GM12878 (cell line): Measurements from ENCODE around the gene SLC30A7. TPM values are rescaled to one million over a fixed set of nuclear protein-coding genes. Genes with fewer than 3 reads are reported as not detected.

Source experiments
- CREM ChIP-seq: IDR thresholded peaks from 2 replicates; pipeline ENCODE4 v1.6.1; 2014; ENCODE audit warnings: antibody characterized with exemption, low read depth
- JUND ChIP-seq: IDR thresholded peaks from 2 replicates; pipeline ENCODE4 v1.6.1; 2012; ENCODE audit warnings: low read depth, mild to moderate bottlenecking, low read length, improper control_type of control experiment, moderate library complexity
- KLF5 ChIP-seq: fragments of 450-650 bp; IDR thresholded peaks from 2 replicates; pipeline ENCODE4 v1.6.1; 2014; ENCODE audit warnings: mild to moderate bottlenecking; ENCODE audit not compliant: partially characterized antibody
- LARP7 ChIP-seq: fragments of 450-650 bp; IDR thresholded peaks from 2 replicates; pipeline ENCODE4 v1.6.1; 2017; ENCODE audit warnings: mild to moderate bottlenecking
- MYC ChIP-seq: IDR thresholded peaks from 2 replicates; pipeline ENCODE4 v1.6.1; 2011; ENCODE audit warnings: mild to moderate bottlenecking, low read length, moderate library complexity, inconsistent platforms; ENCODE audit not compliant: insufficient read depth, insufficient replicate concordance, insufficient read length, severe bottlenecking
- NKRF ChIP-seq: fragments of 450-650 bp; conservative IDR thresholded peaks from 2 replicates; pipeline ENCODE4 v1.6.1; 2017; ENCODE audit warnings: mild to moderate bottlenecking, moderate library complexity
- NR2F1 ChIP-seq: fragments of 450-650 bp; conservative IDR thresholded peaks from 2 replicates; pipeline ENCODE4 v1.6.1; 2017; ENCODE audit warnings: mild to moderate bottlenecking
- PML ChIP-seq: IDR thresholded peaks from 2 replicates; pipeline ENCODE4 v1.6.1; 2012; ENCODE audit warnings: low read length, inconsistent platforms
- RUNX3 ChIP-seq: IDR thresholded peaks from 2 replicates; pipeline ENCODE4 v1.6.1; 2012; ENCODE audit warnings: low read length, inconsistent platforms
- SMARCA5 ChIP-seq: fragments of 450-650 bp; IDR thresholded peaks from 2 replicates; pipeline ENCODE4 v1.6.1; 2017; ENCODE audit warnings: mild to moderate bottlenecking
- SP1 ChIP-seq: IDR thresholded peaks from one replicate; pipeline ENCODE4 v1.6.1; 2011; ENCODE audit warnings: low read depth, low read length
- SUPT20H ChIP-seq: IDR thresholded peaks from 2 replicates; pipeline ENCODE4 v1.6.1; 2011; ENCODE audit warnings: low read depth, mild to moderate bottlenecking, low read length, moderate library complexity, borderline replicate concordance; ENCODE audit not compliant: control insufficient read depth
- TAF1 ChIP-seq: IDR thresholded peaks from 2 replicates; pipeline ENCODE4 v1.6.1; 2011; ENCODE audit warnings: mild to moderate bottlenecking, low read depth, low read length, borderline replicate concordance
- YBX1 ChIP-seq: fragments of 450-650 bp; IDR thresholded peaks from 2 replicates; pipeline ENCODE4 v1.6.1; 2016; ENCODE audit warnings: antibody characterized with exemption
- ZBED1 ChIP-seq: IDR thresholded peaks from 2 replicates; pipeline ENCODE4 v1.6.1; 2016; ENCODE audit warnings: borderline replicate concordance
- ZNF24 ChIP-seq: fragments of 450-650 bp; IDR thresholded peaks from 2 replicates; pipeline ENCODE4 v1.6.1; 2017; ENCODE audit warnings: antibody characterized with exemption, mild to moderate bottlenecking
- polyA plus RNA-seq, 11 experiments: library from polyadenylated mRNA; depleted of rRNA in 4 of 11; unstranded in 6 of 11; stranded (reverse) in 5 of 11; fragments of >200 nt; fragmentation: Nextera tagmentation in 4 of 11; fragmentation: Illumina TruSeq in 1 of 11; extraction: Ambion mirVana in 4 of 11; extraction: Trizol in 1 of 11; gene quantifications; 1 replicate in 1 of 11; 2 replicates in 10 of 11; pipeline versions ENCODE4 v1.2.1 to v1.2.3, GENCODE V29; 2011 to 2016; ENCODE audit warnings: inconsistent platforms in 2 of 11, missing spikeins in 2 of 11, low read depth in 1 of 11
- total RNA-seq, 4 experiments: library from RNA; depleted of rRNA in 3 of 4; stranded (reverse); fragments of >200 nt in 3 of 4; fragmentation: Illumina TruSeq in 1 of 4; extraction: Trizol in 1 of 4; gene quantifications; 2 replicates each; pipeline versions ENCODE4 v1.2.1 to v1.2.3, GENCODE V29; 2013 to 2021
- TF ChIP-seq, protein P1 (sequence below): fragments of 450-650 bp; IDR thresholded peaks from 2 replicates; pipeline ENCODE4 v1.6.1; 2018; ENCODE audit warnings: mild to moderate bottlenecking, low read depth, moderate library complexity; ENCODE audit not compliant: partially characterized antibody
- TF ChIP-seq, protein P2 (sequence below): fragments of 450-650 bp; IDR thresholded peaks from 2 replicates; pipeline ENCODE4 v1.6.1; 2016; ENCODE audit warnings: mild to moderate bottlenecking, moderate library complexity, borderline replicate concordance

The SLC30A7 gene
- total and polyA plus RNA-seq, 10 of the 15 experiments (the other 5 are each of a cell fraction or from before 2014, with no cell fraction given) = 4.4 to 23.3 (median 16.9) TPM

DNA sequence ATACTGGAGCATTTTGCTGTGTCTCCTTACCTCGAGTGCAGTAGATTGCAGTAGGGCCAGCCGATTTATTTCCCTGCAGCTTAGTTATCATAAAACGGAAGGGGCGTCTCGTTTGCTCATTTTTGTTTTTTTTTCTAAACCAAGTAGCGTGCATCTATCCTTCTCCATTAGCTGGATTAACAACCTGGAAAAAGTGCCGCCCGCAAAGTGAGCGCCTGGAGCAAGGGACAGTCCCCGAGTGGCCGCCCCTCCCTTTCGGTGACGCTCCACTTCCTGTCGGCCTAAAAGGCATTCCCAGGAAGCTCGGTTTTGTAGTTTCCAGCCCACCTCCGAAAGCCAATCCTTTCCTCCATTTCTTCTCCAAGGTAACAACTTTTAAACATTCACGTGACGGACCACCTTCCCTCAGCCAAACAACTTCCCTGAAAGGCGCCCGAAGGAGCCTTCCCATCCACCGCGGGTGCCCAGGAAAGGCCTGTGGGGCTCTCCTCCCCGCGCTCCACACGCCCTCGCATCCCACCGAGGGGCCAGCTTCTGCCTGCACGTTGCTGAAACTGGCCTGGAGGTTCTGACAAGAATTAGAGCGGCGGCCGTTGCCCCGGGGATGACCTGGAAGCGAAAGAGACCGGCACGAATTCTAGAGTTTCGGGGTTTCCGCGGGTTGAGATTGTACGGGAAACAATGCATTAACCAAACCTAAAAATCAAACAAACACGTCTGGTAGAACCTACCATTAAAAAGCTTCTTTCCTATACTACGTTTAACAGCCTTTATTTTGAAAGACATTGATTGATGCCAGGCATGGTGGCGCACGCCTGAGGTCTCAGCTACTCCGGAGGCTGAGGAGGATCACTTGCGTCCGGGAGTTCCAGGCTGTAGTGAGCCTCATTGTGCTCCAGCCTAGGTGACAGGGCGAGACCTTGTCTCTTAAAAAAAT, 1.0 kb upstream of the SLC30A7 start, which contains the start of gene EXTL2 (continued):
- TF ChIP-seq YBX1 (no peak), SMARCA5 (no peak), PML (peak; percentile 56; the same call in 1 of the 2 replicates), NR2F1 (no peak), MYC (no peak), KLF5 (no peak), LARP7 (no peak), JUND (no peak), RUNX3 (no peak; the same call in 1 of the 2 replicates), ZNF24 (no peak), SUPT20H (no peak), NKRF (peak; percentile 96), CREM (peak; percentile 86), ZBED1 (no peak), TAF1 (no peak), SP1 (no peak)
- TF ChIP-seq, protein P1, sequence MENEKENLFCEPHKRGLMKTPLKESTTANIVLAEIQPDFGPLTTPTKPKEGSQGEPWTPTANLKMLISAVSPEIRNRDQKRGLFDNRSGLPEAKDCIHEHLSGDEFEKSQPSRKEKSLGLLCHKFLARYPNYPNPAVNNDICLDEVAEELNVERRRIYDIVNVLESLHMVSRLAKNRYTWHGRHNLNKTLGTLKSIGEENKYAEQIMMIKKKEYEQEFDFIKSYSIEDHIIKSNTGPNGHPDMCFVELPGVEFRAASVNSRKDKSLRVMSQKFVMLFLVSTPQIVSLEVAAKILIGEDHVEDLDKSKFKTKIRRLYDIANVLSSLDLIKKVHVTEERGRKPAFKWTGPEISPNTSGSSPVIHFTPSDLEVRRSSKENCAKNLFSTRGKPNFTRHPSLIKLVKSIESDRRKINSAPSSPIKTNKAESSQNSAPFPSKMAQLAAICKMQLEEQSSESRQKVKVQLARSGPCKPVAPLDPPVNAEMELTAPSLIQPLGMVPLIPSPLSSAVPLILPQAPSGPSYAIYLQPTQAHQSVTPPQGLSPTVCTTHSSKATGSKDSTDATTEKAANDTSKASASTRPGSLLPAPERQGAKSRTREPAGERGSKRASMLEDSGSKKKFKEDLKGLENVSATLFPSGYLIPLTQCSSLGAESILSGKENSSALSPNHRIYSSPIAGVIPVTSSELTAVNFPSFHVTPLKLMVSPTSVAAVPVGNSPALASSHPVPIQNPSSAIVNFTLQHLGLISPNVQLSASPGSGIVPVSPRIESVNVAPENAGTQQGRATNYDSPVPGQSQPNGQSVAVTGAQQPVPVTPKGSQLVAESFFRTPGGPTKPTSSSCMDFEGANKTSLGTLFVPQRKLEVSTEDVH = peak; percentile 14
- TF ChIP-seq, protein P2, sequence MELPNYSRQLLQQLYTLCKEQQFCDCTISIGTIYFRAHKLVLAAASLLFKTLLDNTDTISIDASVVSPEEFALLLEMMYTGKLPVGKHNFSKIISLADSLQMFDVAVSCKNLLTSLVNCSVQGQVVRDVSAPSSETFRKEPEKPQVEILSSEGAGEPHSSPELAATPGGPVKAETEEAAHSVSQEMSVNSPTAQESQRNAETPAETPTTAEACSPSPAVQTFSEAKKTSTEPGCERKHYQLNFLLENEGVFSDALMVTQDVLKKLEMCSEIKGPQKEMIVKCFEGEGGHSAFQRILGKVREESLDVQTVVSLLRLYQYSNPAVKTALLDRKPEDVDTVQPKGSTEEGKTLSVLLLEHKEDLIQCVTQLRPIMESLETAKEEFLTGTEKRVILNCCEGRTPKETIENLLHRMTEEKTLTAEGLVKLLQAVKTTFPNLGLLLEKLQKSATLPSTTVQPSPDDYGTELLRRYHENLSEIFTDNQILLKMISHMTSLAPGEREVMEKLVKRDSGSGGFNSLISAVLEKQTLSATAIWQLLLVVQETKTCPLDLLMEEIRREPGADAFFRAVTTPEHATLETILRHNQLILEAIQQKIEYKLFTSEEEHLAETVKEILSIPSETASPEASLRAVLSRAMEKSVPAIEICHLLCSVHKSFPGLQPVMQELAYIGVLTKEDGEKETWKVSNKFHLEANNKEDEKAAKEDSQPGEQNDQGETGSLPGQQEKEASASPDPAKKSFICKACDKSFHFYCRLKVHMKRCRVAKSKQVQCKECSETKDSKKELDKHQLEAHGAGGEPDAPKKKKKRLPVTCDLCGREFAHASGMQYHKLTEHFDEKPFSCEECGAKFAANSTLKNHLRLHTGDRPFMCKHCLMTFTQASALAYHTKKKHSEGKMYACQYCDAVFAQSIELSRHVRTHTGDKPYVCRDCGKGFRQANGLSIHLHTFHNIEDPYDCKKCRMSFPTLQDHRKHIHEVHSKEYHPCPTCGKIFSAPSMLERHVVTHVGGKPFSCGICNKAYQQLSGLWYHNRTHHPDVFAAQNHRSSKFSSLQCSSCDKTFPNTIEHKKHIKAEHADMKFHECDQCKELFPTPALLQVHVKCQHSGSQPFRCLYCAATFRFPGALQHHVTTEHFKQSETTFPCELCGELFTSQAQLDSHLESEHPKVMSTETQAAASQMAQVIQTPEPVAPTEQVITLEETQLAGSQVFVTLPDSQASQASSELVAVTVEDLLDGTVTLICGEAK = peak; percentile 81
